ENCODE data around the gene HERC4.
"Not testable (repeated sequence)": the region's sequence is repeated elsewhere in the genome, so short reads cannot be mapped to it uniquely, and the experiment has no call there.

Gene HERC4

GRCh38 chr10:68087685-68088401 lies 12.8 kb upstream of the HERC4 start:
- no peak for DNase-seq

- no peak for DNase-seq
Observed at GRCh38 chr10:68086910-68087684, 12.0 kb upstream of the HERC4 start.

- DNase-seq, result peak; percentile 50
Observed at GRCh38 chr10:68086011-68086410, 10.9 kb upstream of the HERC4 start.

GRCh38 chr10:68084469-68084868 lies 9.4 kb upstream of the HERC4 start:
- no peak for DNase-seq

GRCh38 chr10:68083953-68084352 lies 8.9 kb upstream of the HERC4 start:
- no peak for DNase-seq

GRCh38 chr10:68082872-68083271 lies 7.8 kb upstream of the HERC4 start:
- DNase-seq, result peak; percentile 36

- DNase-seq, result no peak
Observed at GRCh38 chr10:68081916-68082315, 6.8 kb upstream of the HERC4 start.

- DNase-seq, result no peak
Observed at GRCh38 chr10:68080853-68081431, 5.9 kb upstream of the HERC4 start.

GRCh38 chr10:68079434-68079833 lies 4.4 kb upstream of the HERC4 start:
- DNase-seq, result no peak

- DNase-seq, result no peak
Observed at GRCh38 chr10:68077026-68077425, 1.9 kb upstream of the HERC4 start.

- DNase-seq, result not testable (repeated sequence)
Observed at GRCh38 chr10:68076081-68076480, 998 bp upstream of the HERC4 start.

- DNase-seq, result peak; percentile 65
Observed at GRCh38 chr10:68075550-68076004, 494 bp upstream of the HERC4 start.

- DNase-seq, result peak; percentile 75
Observed at GRCh38 chr10:68074031-68074774, 880 bp downstream of the HERC4 start.

- DNase-seq, result no peak
Observed at GRCh38 chr10:68073631-68074030, 1.5 kb downstream of the HERC4 start.

- DNase-seq, result no peak
Observed at GRCh38 chr10:68067508-68067907, 7.6 kb downstream of the HERC4 start.

- DNase-seq, result no peak
Observed at GRCh38 chr10:68067029-68067428, 8.1 kb downstream of the HERC4 start.

GRCh38 chr10:68053553-68053952 lies 21.5 kb downstream of the HERC4 start:
- DNase-seq, result no peak

GRCh38 chr10:68052463-68052862 lies 22.6 kb downstream of the HERC4 start:
- DNase-seq, result no peak

- no peak for DNase-seq
Observed at GRCh38 chr10:68049289-68050078, 25.6 kb downstream of the HERC4 start.

- no peak for DNase-seq
Observed at GRCh38 chr10:68047554-68048327, 27.3 kb downstream of the HERC4 start.

- DNase-seq, result no peak
Observed at GRCh38 chr10:68047122-68047521, 28.0 kb downstream of the HERC4 start.

- DNase-seq, result no peak
Observed at GRCh38 chr10:68046642-68047041, 28.4 kb downstream of the HERC4 start.
